HG02870 (cell line): ENCODE results near the gene ACSS3.
"Not testable (repeated sequence)": the region's sequence is repeated elsewhere in the genome, so short reads cannot be mapped to it uniquely, and the experiment has no call there.

Source experiments
- ATAC-seq: cut with Tn5 transposase; IDR thresholded peaks from one replicate; pipeline ENCODE4 v1.9.1; 2021; ENCODE audit warnings: mild to moderate bottlenecking, moderate library complexity; ENCODE audit not compliant: unreplicated experiment

The ACSS3 gene, protein sequence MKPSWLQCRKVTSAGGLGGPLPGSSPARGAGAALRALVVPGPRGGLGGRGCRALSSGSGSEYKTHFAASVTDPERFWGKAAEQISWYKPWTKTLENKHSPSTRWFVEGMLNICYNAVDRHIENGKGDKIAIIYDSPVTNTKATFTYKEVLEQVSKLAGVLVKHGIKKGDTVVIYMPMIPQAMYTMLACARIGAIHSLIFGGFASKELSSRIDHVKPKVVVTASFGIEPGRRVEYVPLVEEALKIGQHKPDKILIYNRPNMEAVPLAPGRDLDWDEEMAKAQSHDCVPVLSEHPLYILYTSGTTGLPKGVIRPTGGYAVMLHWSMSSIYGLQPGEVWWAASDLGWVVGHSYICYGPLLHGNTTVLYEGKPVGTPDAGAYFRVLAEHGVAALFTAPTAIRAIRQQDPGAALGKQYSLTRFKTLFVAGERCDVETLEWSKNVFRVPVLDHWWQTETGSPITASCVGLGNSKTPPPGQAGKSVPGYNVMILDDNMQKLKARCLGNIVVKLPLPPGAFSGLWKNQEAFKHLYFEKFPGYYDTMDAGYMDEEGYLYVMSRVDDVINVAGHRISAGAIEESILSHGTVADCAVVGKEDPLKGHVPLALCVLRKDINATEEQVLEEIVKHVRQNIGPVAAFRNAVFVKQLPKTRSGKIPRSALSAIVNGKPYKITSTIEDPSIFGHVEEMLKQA

DNA sequence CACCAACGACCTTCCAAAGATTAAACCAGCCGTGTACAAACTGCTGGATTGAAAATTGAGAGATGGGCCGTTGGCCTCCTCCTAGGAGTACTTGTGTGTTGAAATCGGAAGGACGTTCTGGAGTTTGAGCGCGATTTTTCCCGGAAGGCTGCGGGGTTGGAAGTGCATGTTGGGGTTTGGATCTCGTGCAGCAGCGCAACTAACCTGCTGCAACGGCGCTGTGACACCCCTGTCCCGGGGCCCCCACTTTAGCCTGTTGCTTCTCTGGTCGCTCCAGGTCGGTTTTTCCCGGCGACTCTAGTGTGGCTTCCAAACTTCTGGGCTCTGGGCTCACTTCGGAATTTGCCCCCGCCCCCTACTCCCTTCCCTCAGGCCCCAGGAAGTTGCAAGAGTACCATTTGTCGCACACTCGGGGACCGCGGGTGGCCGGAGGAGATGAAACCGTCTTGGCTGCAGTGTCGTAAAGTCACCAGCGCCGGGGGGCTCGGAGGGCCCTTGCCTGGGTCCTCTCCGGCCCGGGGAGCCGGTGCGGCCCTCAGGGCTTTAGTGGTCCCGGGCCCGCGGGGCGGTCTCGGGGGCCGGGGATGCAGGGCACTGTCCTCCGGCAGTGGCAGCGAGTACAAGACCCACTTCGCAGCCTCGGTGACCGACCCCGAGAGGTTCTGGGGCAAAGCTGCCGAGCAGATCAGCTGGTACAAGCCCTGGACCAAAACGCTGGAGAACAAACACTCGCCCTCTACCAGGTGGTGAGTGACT is at the start of gene ACSS3:
ACSS3 (plus strand) TSS at position 394 of the 756 bp plus-strand sequence; CDS start at position 436, 42 bp downstream.
- no peak for ATAC-seq

DNA sequence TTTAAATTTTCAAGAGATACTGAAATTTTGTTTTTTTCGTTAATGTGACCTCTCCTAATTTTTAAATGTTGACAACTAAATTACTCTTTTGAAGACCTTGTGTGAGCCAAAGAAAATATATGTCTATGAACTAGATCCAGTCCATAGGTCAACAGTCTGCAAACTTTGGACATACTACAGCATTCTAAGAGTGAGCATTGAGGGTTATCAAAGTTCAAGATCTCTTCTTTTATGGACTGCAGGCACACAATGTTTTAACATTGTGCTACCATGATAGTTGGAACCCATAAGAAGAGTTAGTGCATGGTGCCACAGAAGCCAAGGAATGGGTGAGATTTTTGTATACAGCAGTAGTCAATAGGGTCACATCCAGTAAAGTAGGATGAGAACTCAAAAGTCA is 43.0 kb upstream of the ACSS3 start:
- no peak for ATAC-seq

DNA sequence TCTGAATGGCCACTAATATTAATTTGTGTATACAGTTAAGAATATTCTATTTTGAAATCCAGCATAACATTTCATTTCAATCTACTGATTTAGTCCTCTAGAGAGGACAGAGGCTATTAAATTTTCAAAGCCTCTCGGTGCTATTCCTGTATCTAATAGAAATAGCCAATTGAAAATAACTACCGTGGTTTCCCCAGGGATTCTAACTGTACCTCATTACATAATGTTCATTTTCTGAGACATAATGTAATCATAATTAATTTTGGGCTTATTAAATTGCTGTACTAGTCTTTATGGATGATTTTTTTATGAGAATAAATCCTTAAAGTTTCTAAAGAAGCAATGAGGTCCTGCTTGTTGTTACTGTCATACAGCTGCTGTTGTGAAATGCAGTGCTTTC is 38.6 kb upstream of the ACSS3 start:
- ATAC-seq = no peak

DNA sequence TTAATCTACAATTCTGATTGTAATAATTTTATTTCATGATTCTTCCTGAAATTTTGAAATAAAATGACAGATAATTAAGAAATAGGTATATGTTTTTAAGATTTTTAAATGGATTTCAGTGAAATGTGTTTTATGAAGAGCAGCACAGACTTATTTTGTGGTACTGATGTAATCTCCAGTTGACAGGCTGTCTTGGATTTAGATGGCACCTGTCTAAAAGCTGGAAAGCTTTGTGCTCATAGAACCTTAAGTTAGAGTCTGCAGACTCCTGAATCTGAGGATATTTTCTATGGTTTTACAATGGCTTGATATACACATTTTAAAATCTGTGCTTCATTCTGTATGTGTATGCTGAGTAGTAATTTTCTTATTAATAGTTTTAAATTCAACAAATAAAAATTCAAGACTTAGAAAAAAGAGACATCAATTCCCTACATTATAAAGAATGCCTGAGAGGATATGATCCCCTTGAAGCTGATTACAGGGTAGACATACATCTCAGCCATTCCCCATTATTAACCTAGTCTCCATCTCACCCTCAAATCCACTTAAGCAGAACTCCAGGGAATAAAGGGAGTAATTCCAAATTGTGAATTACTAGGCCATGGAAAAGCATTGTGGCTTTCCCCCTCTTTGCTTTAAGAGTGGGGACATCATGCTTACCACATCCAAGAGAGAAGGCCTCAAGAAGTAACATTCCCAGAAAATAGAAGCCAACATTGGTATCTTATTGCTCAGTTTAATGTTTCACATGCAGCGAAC is 33.7 kb upstream of the ACSS3 start:
- ATAC-seq = no peak

DNA sequence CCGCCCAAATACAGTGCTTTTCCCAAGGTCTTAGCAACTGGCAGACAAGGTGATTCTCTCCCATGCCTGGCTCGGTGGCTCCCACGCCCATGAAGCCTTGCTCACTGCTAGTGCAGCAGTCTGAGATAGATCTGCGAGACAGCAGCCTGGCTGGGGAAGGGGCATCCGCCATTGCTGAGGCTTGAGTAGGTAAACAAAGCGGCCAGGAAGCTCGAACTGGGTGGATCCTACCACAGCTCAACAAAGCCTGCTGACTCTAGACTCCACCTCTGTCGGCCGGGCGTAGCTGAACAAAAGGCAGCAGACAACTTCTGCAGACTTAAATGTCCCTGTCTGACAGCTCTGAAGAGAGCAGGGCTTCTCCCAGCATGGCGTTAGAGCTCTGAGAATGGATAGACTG is 12.9 kb upstream of the ACSS3 start:
- ATAC-seq = not testable (repeated sequence)

DNA sequence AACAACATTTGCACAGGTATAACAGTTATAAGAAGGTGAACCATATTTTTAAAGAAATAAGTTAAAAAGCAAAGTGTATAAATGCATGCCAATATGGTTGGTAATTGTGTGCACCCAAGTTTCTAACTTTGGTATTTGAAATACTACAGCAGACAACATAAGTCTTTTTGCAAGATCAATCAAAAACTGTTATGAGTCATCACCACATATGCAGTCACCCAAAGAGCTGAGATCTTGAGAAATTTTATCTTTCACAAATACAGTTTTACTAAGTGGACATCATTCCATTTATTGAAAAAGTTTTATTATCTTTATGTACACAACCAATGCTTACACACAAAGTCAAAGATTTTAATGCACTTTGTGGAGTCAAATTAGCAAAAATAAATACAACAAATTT is 7.0 kb upstream of the ACSS3 start:
- no peak for ATAC-seq

DNA sequence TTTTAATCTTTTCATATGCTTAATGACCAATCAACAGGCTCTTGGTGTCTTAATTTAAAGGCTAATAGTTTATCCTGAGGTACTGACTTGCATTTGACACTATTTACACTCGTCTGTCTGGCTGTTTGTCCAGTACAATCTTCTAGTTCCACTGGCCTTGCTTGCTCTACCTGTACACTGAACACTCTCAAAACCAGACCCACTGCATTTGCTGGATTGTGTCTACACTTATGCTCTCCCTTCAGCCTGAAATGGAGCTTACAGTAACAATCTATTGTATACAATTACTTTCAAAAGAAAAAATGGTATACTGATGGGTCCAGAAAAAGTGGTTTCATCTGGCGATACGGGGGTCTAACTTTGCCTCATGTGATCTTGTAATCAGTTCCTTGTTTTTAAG is 2.3 kb upstream of the ACSS3 start:
- no peak for ATAC-seq

DNA sequence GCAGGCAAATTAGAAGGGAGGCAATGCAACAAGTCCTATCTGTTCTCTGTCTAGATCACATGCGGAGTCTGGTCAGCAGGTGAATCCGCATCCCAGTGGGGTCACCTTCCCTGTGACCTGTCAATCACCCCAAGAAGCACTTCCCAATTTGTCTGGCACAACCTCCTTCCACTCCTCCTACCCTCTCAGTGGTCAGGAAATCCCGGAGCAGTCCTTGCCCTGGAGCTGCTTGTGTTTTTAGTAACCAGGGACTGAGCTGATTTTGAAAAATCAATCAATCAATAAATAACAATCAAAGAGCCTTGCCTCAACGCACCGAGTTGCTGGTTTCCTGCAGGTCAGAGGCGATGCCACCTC is 572 bp upstream of the ACSS3 start:
- ATAC-seq = no peak

DNA sequence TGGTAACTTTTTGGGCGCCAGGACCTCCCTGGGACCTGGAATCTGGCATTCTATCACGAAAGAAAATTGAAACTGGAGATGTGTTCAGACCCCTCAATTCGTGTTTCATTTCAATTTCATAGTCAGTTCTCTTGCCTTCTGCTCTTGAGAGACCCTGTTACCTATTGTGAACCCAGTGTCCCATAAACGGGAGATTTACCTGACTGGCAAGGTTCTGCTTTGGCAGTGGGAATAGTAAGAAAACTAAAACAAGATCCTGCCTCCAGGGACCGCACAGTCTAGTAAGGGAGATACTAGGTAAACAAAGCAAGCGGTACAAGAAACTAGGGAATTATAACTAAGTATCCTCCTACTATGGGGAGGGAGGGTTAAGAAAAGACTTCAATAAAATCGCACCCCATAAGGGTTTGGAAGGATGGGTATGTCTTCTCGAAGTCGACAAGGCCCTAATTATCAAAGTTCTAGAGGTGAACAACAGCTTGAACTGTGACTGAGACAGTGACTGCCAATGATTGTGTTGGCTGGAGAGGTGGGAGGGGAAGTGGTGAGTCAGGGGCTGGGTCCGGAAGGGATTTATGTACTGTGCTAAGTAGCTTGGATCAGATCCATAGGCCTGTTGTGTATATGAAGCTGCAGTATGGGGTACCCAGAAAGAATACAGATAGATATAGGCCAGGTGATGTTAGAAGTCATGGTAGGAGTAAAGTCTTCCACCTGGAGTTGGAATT is 754 bp downstream of the ACSS3 start:
- ATAC-seq = no peak

DNA sequence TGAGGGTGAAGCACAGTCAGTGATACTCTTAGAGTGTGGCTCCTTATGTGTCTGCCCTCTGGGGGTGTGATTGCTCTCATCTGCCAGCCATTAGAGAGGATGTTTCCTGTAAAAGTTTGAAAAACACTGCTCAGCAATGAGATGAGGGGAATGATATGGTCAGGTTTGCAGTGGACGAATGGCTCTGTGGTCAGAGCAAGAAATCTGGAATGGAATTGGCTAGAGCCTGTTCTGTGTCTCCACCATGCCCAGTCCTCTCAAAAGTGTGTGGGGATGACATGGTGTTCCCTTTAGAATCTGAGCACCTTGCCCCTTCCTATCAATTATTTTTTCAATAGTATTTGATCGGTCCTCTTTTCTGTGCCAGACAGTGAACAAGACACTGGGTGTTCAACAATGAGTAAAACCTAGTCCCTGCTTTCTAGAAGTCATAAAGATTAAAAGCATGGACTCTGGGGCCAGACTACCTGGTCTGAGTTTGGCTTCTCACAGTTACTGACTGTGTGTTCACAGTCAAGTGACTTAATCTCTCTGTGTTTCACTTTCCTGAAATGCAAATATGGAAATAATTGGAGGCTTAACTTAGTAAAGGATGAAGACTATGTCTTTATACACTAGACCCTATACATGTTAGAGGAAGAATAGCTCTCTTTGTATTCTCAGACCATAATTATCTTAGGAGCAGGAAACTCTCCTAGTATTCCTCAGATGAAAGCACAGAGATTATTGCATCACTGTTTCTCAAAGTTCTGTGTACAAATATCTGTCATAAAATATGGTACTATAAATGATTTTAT is 1.6 kb downstream of the ACSS3 start:
- no peak for ATAC-seq

DNA sequence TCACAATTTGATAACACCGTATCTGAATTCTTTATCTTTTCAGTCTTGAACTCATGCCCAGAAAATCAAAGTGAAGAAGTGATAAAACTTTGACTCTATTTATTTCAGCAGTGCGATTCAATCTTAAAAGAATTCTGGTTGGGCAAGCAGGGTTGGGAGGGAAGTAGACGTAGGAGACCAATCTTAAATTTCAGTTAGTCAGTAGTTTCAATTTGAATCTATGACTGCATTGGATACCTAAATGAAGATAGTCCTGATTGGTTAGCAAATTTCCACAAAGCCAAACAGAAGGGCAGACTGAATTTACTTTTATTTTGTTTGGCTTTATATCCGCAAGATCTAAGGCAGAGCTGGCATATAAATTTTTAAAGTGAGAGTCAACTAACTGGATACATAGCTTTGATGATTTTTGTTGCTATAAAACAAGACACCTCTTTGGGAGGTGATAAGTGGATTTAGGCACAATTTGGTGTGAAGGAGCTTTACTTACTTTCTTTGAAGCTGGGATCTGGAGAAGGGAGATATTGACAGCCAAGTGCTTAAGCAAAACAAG is 2.6 kb downstream of the ACSS3 start:
- ATAC-seq = no peak

DNA sequence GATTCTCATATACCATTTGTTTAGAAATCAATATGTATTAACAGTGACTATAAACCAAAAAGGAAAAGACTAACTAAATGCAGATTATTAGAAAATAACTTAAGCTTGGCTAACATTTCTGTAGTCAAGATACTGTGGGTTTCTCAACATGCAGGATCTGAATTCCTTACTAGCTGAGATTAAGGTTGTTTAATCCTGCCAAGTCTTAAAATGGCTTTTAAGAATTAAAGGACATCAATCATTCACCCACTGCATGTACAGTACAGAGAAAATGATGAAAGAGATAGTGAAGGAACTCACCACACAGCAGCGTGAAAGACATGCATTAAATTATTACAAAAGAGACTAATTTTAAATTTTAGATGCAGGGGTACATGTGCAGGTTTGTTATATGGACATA is 3.8 kb downstream of the ACSS3 start:
- no peak for ATAC-seq

DNA sequence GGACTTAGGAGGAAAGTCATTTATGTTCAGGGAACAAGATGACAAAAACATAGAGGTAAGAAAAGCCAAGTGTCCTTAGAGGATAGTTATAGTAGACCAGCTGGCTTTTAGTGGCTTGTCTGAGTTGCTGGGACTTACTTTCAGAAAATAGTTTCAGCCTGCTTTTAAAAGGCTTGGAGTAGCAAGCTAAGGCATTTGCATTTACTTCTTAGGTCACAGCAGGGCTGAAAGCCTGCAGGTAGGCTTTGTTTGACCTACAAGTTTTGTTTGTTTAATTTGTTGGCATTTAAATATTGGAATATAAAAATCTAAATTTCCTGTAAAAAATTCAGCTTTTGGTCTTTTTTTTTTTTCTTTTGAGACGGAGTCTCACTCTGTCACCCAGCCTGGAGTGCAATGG is 5.1 kb downstream of the ACSS3 start:
- no peak for ATAC-seq

DNA sequence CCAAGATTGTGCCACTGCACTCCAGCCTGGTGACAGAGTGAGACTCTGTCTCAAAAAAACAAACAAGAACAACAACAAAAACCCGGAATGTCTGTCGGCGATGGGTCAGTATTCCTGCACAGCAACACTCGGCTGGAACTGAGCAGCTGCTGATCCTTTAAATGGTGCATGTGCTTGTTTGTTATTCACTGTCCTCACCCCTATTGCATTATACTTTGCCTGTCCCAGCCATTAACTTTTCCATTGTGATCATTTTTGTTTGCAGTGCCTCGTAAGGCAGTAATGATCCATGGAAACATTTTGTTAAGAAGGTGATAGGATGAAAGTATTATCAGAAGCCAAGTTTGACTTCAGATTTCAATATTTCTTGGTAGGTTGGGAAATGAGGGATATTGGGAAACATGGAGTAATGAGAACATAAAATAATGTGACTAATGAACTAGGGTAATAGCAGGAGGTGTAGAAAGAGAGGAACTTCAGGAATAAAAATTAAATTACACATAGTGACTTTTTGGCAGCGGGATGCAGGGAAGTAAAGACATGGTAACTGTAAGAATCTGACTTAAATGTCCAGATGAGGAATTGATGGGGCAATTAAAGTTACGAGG is 6.1 kb downstream of the ACSS3 start:
- no peak for ATAC-seq

DNA sequence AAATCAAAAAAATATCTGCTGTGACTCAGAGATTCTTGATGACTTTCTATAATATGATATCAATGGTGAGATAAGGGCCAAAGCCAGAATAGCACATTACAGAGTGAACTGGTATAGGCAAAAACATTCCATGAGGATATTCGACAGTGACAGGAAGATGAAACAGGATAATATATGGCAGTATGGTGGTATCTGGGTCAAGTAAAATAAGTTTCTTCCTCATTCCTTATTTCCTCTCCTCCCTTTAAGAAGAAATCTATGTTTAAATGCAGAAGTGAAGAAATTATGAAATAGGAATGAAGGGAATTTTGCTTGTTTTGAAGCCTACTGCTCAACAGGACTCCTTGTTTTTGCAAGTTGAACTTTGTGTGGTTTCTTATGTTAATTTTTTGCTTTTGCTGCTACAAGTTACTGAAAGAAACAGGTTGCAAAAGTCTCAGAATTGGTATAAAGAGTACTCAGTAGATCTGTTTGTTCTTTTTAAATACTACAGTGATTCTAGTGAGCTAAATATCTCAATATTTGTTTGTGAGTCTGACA is 7.0 kb downstream of the ACSS3 start:
- no peak for ATAC-seq

DNA sequence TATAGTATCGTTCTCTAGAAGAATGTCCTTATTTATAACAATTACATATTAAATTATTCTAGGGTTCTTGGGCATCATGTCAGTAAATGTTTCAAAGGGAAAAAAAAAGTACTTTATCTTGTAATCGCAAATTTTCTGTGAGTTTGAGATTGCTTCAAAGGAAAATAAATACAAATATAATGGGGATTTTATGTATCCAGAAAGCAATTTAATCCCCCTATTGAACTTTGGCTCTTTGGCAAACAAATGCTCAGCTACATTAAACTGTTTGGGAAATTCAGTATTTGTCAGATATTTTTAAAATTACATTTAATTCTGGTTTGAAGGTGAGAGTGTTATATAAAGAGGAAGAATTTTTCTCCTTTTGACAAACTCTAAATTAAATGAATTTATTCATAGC is 8.0 kb downstream of the ACSS3 start:
- no peak for ATAC-seq

DNA sequence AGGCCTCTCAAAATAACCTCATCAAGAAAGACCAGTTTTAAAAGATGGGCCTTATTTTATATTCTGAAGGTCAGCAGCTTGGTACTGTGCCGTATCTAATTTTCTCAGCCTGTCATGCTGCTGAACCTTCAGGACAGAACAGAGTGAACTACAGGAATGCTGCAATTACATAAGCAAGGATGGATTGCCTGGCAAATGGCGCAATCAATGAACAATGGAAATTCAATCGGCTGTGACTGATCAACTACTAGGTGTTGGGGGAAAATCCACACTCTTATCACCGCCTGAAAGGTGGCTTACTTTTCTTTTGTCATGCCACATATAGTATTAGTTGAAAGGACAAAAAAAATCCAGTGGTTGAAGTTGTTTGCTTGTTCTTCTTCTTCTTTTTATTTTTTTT is 8.5 kb downstream of the ACSS3 start:
- ATAC-seq = no peak

DNA sequence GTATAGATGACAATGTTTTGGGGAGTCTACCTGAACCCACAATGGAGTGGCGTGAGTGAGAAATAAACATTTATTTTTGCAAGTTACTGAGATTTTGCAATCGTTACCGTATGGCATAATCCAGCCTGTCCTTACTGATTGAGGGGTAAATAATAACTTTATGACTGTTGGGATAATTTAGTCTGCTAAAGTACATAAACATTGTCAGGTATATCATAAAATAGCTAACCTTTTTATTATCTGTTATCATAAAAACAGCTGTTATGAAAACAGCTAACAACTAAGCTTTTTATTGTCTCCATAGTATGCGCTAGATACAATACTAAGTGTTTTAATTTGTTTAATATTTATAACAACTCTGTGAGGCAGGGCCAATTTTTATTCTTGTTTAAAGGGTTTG is 10.3 kb downstream of the ACSS3 start:
- no peak for ATAC-seq

DNA sequence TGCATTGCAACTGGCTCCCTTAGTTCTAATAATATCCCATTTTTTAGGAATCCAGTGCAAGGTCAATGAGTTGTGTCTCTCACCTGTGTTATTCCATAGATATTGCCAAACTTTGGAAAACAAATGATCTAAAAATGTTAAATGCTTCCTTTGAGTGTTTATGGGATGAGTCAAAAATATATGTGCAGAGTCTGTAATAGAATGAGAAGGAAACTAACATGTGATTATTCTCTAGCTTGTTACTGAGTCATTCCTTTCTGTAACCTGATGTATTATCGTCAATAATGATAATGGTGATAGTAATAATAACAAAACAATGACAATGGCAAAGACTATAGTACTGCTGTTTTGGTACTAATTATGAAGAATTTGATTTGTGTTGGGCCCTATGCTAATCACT is 11.5 kb downstream of the ACSS3 start:
- no peak for ATAC-seq
